CD4-positive, alpha-beta T cell treated with Interleukin-17A for 4 hours (primary cell): ENCODE measurements around the gene PTPN14.

Source experiments
- DNase-seq: peaks from one replicate; pipeline ENCODE4 v3.0.0-alpha.2; 2020; ENCODE audit warnings: mixed read lengths

The PTPN14 gene

GRCh38 chr1:214567481-214567980 lies 16.1 kb upstream of the PTPN14 start:
- DNase-seq: no peak

DNA sequence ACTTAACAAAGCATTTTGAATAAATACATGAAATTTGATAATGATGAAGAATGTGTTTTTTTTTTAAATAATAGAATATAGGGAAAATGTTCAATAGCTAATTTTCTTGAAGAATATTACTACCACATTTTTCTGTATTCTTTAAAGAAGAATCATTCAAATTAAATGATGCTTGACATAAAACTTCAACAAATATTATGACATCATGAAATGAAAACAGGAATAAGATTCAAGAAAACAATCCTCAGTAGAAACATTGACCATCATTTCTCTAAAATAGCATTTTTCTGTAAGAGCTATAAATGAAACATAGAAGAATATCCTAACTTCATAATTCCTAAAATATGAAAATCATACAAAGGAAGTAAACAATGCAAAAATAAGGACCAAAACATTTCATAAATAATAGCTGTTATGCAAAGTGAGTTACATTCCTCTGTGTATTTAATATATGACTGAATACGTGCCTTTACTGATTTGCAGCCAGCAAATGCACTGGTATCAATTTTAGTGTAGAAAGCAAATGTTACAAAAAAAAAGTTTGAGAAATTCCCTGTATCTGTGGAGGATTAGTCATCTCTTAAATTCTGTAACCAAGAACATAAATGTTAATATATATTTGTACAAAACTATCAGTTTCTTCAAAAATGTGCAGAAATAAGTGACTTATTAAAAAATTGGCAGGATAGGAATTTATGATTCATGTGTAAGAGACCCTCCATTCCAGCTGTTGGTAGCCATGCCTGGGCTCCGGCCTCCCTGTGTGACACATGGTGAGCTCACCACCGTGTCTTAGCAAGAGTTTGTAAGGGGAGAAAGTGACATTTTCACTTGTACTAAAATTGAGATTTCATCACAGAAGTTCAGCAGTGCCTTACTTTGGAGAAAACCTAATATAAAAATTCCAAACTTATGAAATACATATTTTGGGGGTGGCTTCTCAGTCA lies 15.0 kb upstream of the PTPN14 start:
- no peak for DNase-seq

DNA sequence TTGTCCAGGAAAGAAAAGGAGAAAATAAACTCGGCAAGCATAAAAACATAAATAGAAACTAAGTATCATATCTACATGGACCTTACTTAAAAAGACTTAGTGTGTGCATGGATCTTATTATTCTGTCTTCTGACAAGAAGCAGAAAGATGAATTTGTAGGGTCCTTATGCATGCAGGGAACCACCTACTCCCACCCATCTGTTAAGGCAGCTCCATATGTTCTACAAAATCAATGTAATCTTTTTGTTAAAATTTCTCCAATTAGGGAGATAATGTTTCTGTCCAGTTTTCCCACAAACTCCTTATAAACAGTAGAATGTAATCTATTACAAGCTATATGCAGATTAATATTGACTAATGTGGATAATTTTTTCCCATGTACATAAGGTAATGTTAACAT lies 13.9 kb upstream of the PTPN14 start:
- DNase-seq: no peak

DNA sequence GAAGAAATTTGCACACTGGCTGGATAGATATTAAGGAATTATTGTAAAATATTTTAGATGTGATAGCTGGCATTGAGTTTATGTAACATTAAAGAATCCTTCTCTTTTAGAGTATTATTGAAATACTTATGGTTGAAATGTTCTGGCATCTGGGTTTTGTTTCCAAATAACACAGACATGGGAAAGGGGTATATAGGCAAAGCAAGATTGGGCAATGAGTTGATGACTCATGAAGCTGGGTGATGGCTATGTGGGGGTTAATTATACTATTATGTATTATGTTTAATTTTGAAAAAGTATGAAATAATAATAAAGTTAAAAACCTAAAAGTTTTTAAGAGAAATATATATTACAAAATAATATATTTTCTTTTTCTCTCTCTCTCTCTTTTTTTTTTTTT lies 12.5 kb upstream of the PTPN14 start:
- no peak for DNase-seq

DNA sequence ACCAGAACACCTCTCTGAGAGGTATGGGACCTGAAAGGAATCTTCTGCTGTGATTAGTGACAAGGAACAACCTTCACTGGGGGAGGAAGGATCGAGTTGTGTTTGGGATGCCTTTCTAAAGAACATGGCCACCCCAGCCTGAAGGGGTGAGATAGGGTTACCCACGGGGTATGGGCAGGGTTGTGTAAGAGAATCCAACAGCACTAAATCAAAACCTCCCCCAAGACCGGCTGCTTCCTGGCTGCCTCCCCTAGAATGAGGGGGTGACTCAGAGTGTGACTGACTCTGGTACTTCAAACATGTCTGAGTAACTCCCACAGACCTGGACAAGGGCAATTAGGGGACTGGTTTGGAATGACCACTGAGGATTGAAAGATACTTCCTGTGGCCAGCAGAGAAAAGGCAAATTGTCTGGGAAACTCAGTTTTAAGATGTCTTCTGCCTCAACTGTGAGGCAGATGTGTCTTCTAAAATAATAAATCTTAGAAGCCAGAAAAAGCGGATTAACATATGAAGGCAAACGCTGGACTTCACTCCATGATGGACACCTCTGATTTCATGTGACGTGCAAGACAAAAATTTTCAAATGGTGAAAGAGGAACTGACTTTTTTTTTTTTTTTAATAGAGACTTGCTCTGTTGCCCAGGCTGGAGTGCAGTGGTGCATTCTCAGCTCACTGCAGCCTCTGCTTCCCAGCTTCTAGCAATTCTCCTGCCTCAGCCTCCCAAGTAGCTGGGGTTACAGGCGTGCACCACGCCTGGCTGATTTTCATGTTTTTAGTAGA lies 6.7 kb upstream of the PTPN14 start:
- DNase-seq: no peak

GRCh38 chr1:214553142-214553710 lies 1.8 kb upstream of the PTPN14 start:
- no peak for DNase-seq

GRCh38 chr1:214552174-214552608 lies 789 bp upstream of the PTPN14 start:
- no peak for DNase-seq

DNA sequence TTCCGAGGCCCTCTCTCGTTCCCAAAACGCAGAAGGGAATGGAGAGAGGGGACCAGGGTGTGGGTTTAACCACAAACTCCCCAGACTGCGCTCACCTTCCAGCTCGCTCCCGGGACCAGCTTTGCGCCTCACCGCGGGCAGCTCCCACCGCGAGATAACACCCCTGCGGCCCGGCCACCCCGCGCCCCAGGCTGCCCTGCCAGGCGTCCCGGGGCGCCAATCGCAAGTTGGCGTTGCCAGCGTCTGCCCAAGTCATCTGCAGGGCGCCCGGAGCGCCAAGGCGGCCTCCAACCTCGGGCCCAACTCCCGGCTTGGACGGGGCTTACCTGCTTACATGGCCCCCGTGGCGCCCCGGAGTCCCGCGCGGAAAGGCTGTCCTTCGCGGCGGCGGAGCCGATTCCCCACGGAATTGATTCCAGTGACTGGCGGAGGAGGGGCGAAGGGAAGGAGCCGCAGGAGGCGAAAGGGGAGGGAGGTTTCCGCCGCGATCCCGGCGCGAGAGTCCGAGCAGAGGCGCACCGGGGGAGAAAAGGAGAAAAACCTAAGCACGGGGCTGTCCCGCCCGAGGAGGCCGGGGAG lies 456 bp downstream of the PTPN14 start:
- DNase-seq: no peak

DNA sequence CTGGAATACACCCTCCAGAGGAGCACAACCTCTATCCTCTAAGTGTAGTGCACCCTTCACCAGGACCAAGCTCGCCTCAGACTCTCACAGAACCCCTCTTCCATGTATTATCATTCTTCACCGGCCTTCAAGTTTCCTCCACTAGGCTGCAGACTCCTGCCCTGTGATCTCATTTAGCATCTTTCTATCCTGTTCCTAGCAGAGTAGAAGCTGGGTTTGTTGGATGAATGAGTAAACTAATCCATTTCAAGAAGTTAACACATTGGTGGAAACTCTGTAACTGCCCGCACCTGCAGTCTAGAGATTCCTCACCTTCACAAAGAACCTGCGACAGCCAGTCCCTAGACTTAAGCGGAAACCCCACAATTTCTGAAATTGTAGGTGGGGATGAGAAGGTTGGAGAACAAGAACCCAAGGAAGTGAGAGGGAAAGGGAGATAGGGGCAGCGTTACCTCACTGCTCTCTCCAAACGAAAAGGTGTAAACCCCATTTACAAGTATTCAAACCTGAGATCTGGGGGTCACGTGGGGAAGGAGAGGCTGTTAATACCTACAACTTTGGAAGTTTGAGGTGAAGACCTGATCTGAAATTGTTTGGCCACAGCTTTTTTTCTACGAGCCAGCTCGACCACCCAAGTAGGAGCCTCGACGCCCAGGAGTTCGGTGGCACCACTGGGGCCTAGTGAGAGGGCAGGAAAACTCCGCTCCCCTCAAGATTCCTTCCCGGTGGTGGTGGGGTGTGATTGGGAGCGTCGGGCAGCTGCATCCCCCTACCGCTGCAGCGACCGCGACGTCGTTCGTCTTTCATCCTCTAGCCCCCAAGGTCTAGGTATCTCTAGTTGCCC lies 1.2 kb downstream of the PTPN14 start:
- no peak for DNase-seq

DNA sequence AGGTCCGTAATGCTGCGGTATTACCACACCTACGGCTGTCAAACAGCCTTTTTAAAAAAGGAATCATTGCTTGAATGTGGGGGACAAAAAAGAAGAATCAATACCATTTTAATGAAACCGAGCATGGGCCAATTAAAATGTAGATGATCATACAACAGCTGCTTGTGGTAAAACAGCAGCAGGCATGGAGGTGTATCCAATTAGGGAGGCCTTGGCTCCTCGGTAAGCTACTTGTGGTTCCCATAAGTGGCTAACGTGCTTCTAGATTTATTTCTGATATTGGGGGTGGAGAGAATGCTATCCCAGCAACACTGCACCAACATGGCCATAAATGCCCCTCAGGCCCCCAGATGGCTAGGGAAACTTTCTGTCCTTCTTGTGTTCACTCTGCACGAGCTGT lies 1.8 kb downstream of the PTPN14 start:
- DNase-seq: no peak

GRCh38 chr1:214548988-214549387 lies 2.4 kb downstream of the PTPN14 start:
- no peak for DNase-seq

DNA sequence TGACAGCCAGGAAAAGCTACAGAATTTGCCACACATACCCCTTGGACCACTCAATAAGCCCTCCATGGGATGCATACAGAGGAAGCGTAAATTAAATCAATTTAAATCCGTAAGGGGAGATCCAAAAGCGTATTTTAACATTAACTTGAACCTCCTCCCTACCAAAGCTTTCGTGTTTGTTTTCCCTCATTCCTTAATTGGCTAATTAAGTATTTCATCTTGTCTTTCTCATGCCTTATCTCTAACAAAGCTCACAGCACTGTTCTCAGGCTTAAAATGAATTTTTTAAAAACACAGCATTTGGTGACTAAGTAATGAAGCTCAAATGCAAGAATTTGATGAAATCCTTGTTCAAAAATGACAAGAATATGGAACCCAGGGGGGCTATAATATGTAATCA lies 3.1 kb downstream of the PTPN14 start:
- no peak for DNase-seq

- no peak for DNase-seq
Observed at GRCh38 chr1:214547747-214548146, 3.7 kb downstream of the PTPN14 start.

DNA sequence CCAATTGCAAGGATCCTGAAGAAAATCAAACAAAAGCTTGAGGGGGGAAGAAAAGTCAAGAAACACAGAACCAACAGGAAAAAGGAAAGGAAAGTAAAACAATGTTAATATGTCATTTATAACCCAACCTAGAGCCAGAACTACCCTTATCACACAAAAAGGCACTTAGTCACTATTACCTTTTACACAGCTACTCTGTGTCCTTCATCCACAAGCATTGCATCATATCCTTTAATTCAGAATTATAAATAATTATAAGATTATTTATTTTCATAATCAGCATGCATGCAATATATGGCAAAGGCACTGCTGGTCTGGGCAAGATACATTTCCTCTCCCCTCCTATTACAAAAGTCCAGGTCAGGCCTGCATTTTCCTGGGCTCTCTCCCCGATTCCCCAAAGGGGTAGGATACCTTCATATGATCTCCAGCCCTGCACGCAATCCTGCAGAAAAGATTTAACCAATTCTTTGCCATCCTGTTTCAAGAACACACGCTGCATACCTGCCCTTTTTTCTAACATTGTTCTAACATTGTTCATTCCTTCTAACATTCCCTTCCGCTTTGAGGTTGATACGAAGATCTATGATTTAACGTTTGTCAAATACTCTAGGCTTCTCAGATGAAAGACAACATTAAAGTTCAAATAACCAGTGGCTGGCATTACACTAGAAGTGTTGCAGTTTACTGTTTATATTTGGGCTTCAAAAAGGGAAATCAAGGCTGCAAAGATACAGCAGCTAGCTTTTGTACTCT lies 4.3 kb downstream of the PTPN14 start:
- DNase-seq: no peak

- DNase-seq: no peak
Observed at GRCh38 chr1:214546084-214546483, 5.3 kb downstream of the PTPN14 start.

DNA sequence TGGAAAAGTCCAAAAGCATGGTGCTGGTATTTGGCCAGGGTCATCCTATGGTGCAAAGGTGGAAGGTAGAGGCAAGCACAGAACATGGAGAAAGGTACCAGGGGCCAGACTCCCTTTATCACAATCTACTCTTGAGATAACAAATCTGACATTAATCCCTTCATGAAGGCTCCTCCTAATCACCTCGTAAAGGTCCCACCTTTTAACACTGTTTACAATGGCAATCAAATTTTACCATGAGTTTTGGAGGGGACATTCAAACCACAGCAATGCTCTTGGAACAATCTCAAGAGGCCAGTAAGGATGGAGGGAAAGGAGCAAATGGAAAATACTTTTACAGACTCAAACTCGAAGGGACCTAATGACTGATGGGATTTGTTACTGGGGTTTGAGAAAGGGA lies 6.1 kb downstream of the PTPN14 start:
- DNase-seq: no peak

- no peak for DNase-seq
Observed at GRCh38 chr1:214544791-214545190, 6.6 kb downstream of the PTPN14 start.

- DNase-seq: no peak
Observed at GRCh38 chr1:214542275-214543199, 8.9 kb downstream of the PTPN14 start.

GRCh38 chr1:214541693-214542092 lies 9.7 kb downstream of the PTPN14 start:
- no peak for DNase-seq

- DNase-seq: no peak
Observed at GRCh38 chr1:214541206-214541605, 10.2 kb downstream of the PTPN14 start.
